22Rv1 (cell line): ENCODE data around the gene SFSWAP.
"Not testable (repeated sequence)": the region's sequence is repeated elsewhere in the genome, so short reads cannot be mapped to it uniquely, and the experiment has no call there.

Source experiments
- H3K27ac ChIP-seq: fragments of 450-650 bp; 2 replicates; pipeline ENCODE4 v1.5.1; 2017
- ZFX ChIP-seq: fragments of 450-650 bp; IDR thresholded peaks from 2 replicates; pipeline ENCODE4 v1.6.1; 2017; ENCODE audit warnings: antibody characterized with exemption, borderline replicate concordance
- TF ChIP-seq, protein P1 (sequence below): fragments of 450-650 bp; IDR thresholded peaks from 2 replicates; pipeline ENCODE4 v1.5.1; 2017; ENCODE audit warnings: mild to moderate bottlenecking

The SFSWAP gene

DNA sequence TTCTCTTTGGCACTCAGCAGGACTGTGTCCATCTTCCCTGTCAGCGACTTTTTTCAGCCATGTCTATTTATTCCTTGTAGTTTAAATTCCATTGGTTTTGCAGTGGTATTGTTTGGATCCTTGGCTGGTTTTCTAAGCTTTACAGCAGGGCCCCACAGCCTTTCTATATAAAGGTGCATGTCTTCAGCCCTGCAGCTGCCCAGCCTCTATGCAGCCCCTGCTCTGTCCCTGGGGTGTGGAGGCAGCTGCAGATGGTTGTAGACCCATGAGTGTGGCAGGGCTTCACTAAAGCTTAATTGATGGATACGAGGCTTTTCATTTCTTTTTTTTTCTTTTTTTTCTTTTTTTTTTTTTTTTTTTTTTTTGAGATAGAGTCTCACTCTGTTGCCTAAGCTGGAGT, 29.7 kb downstream of the SFSWAP start:
- TF ChIP-seq ZFX, result no peak
- TF ChIP-seq, protein P1, sequence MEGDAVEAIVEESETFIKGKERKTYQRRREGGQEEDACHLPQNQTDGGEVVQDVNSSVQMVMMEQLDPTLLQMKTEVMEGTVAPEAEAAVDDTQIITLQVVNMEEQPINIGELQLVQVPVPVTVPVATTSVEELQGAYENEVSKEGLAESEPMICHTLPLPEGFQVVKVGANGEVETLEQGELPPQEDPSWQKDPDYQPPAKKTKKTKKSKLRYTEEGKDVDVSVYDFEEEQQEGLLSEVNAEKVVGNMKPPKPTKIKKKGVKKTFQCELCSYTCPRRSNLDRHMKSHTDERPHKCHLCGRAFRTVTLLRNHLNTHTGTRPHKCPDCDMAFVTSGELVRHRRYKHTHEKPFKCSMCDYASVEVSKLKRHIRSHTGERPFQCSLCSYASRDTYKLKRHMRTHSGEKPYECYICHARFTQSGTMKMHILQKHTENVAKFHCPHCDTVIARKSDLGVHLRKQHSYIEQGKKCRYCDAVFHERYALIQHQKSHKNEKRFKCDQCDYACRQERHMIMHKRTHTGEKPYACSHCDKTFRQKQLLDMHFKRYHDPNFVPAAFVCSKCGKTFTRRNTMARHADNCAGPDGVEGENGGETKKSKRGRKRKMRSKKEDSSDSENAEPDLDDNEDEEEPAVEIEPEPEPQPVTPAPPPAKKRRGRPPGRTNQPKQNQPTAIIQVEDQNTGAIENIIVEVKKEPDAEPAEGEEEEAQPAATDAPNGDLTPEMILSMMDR, result no peak
- H3K27ac ChIP-seq, result no peak overlapping the region

DNA sequence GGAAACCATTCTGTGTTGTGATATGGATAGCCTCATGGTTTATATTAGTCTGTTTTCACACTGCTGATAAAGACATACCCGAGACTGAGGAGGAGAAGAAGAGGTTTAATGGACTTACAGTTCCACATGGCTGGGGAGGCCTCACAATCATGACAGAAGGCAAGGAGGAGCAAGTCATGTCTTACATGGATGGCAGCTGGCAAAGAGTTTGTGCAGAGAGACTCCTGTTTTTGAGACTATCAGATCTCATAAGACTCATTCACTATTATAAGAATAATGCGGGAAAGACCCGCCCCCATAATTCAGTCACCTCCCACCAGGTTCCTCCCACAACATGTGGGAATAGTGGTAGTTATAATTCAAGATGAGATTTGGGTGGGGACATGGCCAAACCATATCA, 31.9 kb downstream of the SFSWAP start:
- not testable (repeated sequence) for H3K27ac ChIP-seq

DNA sequence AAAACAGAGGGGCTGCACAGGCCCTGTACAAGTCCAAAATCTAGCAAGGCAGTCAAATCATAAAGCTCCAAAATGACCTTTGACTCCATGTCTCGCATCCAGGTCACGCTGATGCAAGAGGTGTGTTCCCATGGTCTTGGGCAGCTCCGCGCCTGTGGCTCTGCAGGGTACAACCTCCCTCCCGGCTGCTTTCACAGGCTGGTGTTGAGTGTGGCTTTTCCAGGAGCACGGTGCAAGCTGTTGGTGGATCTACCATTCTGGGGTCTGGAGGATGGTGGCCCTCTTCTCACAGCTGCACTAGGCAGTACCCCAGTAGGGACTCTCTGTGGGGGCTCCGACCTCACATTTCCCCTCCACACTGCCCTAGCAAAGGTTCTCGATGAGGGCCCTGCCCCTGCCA, 32.5 kb downstream of the SFSWAP start:
- not testable (repeated sequence) for H3K27ac ChIP-seq

DNA sequence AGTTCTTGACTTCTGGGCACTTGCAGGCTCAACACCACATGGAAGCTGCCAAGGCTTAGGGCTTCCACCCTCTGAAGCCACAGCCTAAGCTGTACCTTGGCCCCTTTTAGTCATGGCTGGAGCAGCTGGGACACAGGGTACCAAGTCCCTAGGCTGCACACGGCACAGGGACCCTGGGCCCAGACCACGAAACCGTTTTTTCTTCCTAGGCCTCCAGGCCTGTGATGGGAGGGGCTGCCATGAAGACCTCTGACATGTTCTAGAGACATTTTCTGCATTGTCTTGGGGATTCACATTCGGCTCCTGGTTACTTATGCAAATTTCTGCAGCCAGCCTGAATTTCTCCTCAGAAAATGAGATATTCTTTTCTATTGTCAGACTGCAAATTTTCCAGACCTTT, 33.0 kb downstream of the SFSWAP start:
- H3K27ac ChIP-seq, result not testable (repeated sequence)

DNA sequence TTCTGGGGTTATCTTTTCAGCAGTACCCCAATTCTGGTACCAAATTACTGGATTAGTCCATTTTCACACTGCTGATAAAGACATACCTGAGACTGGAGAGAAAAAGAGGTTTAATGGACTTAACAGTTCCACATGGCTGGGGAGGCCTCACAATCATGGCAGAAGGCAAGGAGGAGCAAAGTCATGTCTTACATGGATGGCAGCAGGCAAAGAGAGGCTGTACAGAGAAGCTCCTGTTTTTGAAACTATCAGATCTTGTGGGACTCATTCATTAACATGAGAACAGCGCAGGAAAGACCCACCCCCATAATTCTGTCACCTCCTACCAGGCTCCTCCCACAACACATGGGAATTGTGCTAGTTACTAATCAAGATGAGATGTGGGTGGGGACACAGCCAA, 33.8 kb downstream of the SFSWAP start:
- not testable (repeated sequence) for H3K27ac ChIP-seq

DNA sequence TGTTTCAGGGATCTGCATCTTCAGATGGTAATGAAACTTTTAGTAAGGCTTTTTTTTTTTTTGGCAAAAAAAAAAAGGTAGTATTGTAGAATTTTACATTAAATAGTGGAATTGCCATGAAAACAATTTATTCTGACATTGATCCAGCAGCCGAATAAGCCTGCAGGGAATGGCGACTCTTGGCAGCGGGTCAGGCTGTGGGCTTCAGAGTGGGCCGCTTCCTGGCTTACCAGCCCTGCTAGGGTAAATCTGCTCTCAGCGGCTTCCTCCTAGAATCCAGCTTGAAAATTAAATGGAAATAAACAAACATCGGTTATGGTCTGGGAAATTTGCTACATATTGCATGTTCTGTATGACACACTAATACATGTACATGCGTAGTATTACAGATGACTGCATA, 34.8 kb downstream of the SFSWAP start:
- no peak for TF ChIP-seq ZFX
- TF ChIP-seq, protein P1, result no peak
- no peak overlapping the region for H3K27ac ChIP-seq

DNA sequence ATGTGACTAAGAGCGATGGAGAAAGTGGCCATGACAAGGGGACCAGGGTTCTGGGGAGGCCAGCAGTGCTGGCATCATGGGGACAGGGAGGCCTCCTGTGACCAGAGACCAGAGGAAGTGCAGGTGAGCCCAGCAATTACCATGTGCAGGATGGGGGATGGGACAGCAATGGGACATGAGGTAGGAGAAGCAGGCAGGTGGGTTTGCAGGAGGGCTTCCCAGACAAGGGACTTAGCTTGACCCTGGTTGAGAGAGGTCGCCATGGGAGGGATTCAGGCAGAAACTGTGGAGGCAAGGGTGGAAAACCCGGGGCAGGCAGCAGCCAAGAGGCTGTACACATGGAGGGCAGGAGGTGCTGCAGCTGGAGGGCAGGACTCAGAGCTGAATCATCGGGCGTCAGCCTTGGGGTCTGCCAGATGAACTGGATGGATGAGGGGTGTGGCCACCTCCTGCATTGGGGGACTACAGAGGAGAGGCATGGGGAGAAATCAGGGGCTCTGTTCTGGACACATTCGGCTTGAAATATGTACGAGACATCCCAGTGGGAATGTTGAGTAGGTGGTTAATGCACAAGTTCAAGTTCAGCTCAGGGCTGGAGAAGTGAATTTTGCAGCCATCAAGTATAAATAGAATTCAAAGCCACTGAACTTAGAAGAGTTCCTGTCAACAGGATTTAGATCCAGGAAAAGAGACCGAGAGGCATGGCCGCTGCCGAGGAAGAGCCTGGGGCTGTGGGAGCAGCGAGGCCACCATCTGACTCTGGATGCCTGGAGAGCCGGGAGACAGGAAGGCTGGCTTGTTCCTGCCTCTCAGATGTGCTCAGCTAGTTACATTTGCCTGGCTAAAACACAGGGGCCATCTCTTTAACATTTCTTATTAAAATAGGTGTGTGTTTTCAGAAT, 36.6 kb downstream of the SFSWAP start:
- no peak overlapping the region for H3K27ac ChIP-seq
- no peak for TF ChIP-seq ZFX
- TF ChIP-seq, protein P1, result no peak

DNA sequence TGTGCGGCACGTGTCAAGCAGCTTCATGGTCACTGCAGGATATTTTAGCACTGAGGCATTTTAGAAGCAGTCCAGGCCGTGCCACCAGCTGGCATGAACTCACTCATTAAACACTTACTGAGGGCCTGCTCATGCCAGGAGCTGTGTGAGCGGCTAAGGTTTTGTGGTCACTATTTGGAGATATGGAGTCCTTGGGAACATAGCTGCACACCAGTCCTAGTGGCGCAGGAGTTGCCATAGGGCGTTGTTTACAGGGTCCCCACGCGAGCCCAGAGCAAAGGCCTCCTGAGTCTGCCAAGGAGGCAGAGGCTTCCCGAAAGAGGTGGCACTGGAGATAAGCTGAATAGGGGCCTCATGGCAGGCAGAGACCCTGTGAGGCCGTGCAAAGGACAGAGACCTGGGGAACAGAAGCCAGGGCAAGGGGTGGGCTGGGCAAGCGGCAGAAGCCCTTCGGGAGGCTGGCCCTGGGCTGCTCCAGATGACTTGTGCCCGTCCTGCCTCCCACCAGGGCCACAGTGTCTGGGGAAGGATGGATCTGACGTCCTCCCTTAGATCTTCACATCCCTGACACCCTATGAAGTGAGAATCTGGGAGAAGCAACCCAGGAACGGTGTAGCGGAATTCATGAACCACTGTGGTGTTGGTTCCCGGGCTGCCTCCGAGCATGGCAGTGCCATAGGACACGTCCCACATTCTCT, 38.9 kb downstream of the SFSWAP start:
- TF ChIP-seq, protein P1, result no peak
- no peak for TF ChIP-seq ZFX
- H3K27ac ChIP-seq, result no peak overlapping the region

DNA sequence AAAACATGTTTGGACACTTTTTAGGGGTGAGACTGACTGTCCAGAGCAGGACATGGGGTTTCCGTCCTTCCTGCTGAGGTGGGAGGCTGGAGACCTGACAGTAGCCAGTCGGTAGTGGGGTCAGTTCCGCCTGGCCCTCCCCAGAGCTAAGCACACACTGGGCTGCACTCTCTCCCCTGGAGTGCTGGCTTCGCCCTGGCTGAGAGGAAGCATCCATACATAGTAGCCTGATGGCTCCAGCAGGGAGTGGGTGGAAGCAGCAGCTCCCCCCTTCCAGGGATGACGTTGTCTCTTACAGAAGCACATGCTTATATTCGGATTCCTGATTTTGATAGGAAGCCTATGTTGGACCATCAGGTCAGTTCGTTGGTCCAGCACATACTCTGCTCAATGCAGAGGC, 40.4 kb downstream of the SFSWAP start:
- H3K27ac ChIP-seq, result no peak overlapping the region
- TF ChIP-seq ZFX, result no peak
- TF ChIP-seq, protein P1, result no peak
